WERI-Rb-1 (cell line): Measurements from ENCODE around the gene PDLIM1.

Source experiments
- DNase-seq: peaks from one replicate; pipeline ENCODE4 v3.0.0-alpha.2; 2020
- H3K27ac ChIP-seq: fragments of 250-450 bp; sonication (Bioruptor Pico); 2 replicates; pipeline ENCODE4 v1.5.1; 2020; ENCODE audit warnings: mild to moderate bottlenecking, moderate library complexity
- H3K27me3 ChIP-seq: fragments of 250-450 bp; sonication (Bioruptor Pico); 2 replicates; pipeline ENCODE4 v1.5.1; 2021; ENCODE audit warnings: mild to moderate bottlenecking, low read depth, moderate library complexity; ENCODE audit not compliant: insufficient read depth, severe bottlenecking
- H3K36me3 ChIP-seq: fragments of 250-450 bp; sonication (Bioruptor Pico); 2 replicates; pipeline ENCODE4 v1.5.1; 2020; ENCODE audit warnings: mild to moderate bottlenecking, moderate library complexity
- H3K4me3 ChIP-seq: 2 replicates; pipeline ENCODE4 v1.5.1; 2011; ENCODE audit warnings: low read depth, mild to moderate bottlenecking, control low read depth, low read length
- H3K9me3 ChIP-seq: fragments of 250-450 bp; sonication (Bioruptor Pico); 2 replicates; pipeline ENCODE4 v1.5.1; 2021; ENCODE audit warnings: mild to moderate bottlenecking, moderate library complexity; ENCODE audit not compliant: severe bottlenecking
- TF ChIP-seq, protein P1 (sequence below): IDR thresholded peaks from 2 replicates; pipeline ENCODE4 v1.5.1; 2011; ENCODE audit warnings: low read depth, mild to moderate bottlenecking, control low read depth, inconsistent platforms, low read length

Gene PDLIM1

DNA sequence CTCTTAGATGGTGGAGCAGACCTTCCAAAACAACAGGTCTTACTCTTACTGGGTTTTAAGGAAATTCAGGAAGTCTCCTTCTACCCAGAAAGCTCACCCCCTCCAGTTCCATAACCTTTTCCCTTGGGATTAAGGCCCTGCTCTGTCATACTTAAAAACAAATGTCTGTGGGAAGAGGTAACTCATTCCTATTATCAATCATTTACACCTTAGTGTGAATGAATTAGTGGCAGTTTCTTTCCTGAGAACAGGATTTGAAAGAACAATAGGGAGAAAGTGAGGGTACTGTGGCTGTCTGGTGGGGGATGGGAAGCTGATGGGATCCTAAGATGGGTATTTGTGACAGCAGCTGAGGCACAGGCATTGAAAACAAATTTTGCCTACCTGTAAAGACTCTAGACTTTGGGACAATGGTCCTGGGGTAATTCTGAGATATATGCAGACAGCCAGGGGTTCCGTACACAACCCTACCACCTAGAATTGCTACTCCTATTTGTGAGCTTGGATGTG, 22.2 kb upstream of the PDLIM1 start:
- Histone ChIP-seq H3K27ac (no peak overlapping the region), H3K27me3 (no peaks in the 10 kb centered on the region)

GRCh38 chr10:95312257-95312656, 21.5 kb upstream of the PDLIM1 start:
- TF ChIP-seq, protein P1, sequence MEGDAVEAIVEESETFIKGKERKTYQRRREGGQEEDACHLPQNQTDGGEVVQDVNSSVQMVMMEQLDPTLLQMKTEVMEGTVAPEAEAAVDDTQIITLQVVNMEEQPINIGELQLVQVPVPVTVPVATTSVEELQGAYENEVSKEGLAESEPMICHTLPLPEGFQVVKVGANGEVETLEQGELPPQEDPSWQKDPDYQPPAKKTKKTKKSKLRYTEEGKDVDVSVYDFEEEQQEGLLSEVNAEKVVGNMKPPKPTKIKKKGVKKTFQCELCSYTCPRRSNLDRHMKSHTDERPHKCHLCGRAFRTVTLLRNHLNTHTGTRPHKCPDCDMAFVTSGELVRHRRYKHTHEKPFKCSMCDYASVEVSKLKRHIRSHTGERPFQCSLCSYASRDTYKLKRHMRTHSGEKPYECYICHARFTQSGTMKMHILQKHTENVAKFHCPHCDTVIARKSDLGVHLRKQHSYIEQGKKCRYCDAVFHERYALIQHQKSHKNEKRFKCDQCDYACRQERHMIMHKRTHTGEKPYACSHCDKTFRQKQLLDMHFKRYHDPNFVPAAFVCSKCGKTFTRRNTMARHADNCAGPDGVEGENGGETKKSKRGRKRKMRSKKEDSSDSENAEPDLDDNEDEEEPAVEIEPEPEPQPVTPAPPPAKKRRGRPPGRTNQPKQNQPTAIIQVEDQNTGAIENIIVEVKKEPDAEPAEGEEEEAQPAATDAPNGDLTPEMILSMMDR: no peak
- H3K9me3 ChIP-seq: no peaks in the 10 kb centered on the region
- DNase-seq: no peak
- H3K27ac ChIP-seq: no peak overlapping the region
- no peak overlapping the region for H3K4me3 ChIP-seq
- no peaks in the 10 kb centered on the region for H3K36me3 ChIP-seq
- H3K27me3 ChIP-seq: no peaks in the 10 kb centered on the region

More for the DNA sequence above, 22.2 kb upstream of the PDLIM1 start:
- no peaks in the 10 kb centered on the region for H3K9me3 ChIP-seq
- no peak for DNase-seq
- no peaks in the 10 kb centered on the region for H3K36me3 ChIP-seq
- TF ChIP-seq, protein P1: no peak
- no peak overlapping the region for H3K4me3 ChIP-seq

DNA sequence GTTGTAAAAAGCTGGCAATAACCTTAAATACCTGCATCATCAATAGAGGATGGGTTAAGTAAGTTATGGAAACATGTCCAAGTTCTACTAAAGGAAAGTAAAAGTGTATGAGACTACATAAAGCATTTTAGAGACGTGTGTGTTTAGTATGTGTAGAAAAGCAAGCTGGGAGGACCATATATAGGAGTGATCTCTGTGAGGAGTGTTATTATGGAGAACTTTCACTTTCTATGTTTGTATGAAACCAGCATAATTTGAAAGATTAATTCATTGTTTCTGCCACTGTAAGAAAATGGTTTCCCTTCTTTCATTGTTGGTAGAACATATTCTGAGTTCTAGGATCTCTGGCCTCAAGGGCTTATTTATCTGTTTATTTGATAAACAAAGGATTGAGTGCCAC, 19.2 kb upstream of the PDLIM1 start:
- DNase-seq: no peak
- Histone ChIP-seq H3K36me3 (no peaks in the 10 kb centered on the region), H3K27me3 (no peaks in the 10 kb centered on the region), H3K9me3 (no peaks in the 10 kb centered on the region), H3K4me3 (no peak overlapping the region), H3K27ac (no peak overlapping the region)
- TF ChIP-seq, protein P1: no peak

- DNase-seq: no peak
- H3K27ac ChIP-seq: no peak overlapping the region
- no peaks in the 10 kb centered on the region for H3K27me3 ChIP-seq
- TF ChIP-seq, protein P1: no peak
- no peak overlapping the region for H3K4me3 ChIP-seq
- H3K9me3 ChIP-seq: no peaks in the 10 kb centered on the region
- H3K36me3 ChIP-seq: no peaks in the 10 kb centered on the region
Observed at GRCh38 chr10:95308389-95309302, 17.8 kb upstream of the PDLIM1 start.

DNA sequence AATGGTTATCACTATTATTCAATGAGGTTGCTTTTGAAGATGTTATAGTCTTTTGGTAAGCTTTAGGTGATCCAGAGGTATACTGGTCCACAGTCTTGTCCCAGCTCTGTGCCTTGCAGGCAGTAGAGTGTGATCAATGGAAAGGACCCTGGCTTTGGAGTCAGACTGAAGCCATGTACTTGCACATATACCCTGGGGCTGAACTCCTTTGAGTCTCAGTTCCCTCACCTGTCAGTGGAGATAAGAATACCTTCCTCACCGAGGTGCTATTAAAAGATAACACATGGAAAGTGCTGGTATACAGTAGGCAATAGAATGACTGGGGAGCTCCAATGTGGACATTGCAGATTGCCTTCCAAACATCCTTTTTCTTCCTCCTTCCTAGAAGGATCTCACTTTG, 16.0 kb upstream of the PDLIM1 start:
- no peak for DNase-seq
- TF ChIP-seq, protein P1: no peak
- Histone ChIP-seq H3K27me3 (no peaks in the 10 kb centered on the region), H3K4me3 (no peak overlapping the region), H3K36me3 (no peaks in the 10 kb centered on the region), H3K9me3 (no peaks in the 10 kb centered on the region), H3K27ac (no peak overlapping the region)

DNA sequence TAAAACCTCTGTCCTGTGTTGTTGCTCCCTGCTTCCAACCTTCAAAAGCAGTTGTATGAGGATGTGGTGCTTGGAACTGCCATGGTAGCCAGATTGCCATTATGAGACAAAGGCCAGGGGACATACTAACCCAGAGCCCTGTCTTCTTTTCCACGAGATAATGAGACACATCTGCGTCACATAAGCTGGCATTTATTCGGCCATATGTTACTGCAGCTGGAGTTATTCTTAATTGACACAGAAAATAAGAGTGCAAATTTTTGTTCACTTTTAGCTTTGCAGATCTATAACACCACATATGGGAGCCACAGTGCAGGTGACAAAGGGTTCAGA, 15.5 kb upstream of the PDLIM1 start:
- H3K27me3 ChIP-seq: no peaks in the 10 kb centered on the region
- TF ChIP-seq, protein P1: no peak
- no peaks in the 10 kb centered on the region for H3K36me3 ChIP-seq
- no peak overlapping the region for H3K4me3 ChIP-seq
- no peaks in the 10 kb centered on the region for H3K9me3 ChIP-seq
- DNase-seq: no peak
- no peak overlapping the region for H3K27ac ChIP-seq
